ENCODE results near the gene PROK1. TPM values are rescaled to one million over a fixed set of nuclear protein-coding genes. Genes with fewer than 3 reads are reported as not detected.
A peak's percentile ranks its signal among the peaks of the same experiment; 100 is the strongest.

Gene PROK1
- total and polyA plus RNA-seq, 2 donors (not counting 1 experiment from before 2014, with no cell fraction given): not detected

DNA sequence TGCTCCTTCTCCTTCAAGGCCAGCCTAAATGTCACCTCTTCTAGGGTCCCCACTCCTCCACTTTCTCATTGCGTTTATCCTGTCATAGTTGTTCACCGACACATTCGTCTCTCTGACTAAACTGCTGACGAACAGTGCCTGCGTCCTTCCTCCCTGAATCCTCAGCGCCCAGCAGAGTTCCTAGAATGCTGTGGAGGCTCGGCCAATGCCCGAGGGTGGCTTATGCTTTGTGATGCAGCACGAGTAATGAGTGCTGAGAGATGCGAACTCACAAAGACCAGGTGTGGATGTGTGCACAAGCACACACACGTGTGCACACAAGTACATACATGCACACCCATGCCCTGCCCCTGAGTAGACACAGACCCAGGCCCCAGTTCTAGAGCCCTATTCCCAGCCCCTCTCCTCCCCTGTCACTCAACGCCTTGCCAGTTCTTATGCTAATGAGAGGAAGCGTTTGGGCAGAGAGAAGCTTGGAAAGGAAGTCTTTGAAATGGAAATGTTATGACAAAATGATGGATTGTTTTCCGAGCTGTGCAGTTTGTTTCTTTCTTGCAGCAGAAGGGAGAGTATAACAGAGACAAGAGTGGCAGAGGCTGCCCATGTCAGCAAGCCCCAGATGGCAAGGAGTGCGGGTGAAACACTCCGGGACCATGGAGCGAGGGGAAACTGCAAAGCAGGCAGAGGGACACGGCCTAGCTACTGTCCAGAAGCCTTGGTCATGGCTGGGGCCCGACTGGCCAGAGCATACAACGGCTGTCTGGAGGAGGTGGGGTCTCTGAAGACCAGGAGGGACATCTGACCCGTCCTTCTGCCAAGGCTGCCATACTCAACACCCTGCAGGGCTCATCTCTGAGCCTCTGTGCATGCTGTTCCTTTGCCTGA is 43.8 kb downstream of the PROK1 start:
- WGBS (ENCODE audit: insufficient coverage): 36% methylated on average over 14 of the region's 21 CpGs
- ChIA-PET CTCF (interaction anchor here (0.7 to 14.1 kb wide), 26 partner anchors 7 to 1603 kb away, joined by 3 to 531 read pairs (median 7); partner anchors contain the start of genes KCNA10 and KCNC4), POLR2A (interaction anchor here (0.5 kb wide), 1 partner anchor 35 kb away, joined by 12 read pairs; no protein-coding TSS in a partner anchor)
- no peak overlapping the region for H3K9ac ChIP-seq (ENCODE audit: low read length)
- Mint-ChIP-seq H3K4me1 (no peaks in the 10 kb centered on the region), H3K4me3 (no peak overlapping the region), H3K9me3 (ENCODE audit: insufficient read depth) (no peaks in the 10 kb centered on the region), H3K27ac (no peak overlapping the region), H3K27me3 (no peaks in the 10 kb centered on the region)
- H4K20me1 ChIP-seq (ENCODE audit: control insufficient read depth, insufficient read depth, low read length, poor library complexity, severe bottlenecking): no peaks in the 10 kb centered on the region
- no peaks in the 10 kb centered on the region for H3K4me1 ChIP-seq (ENCODE audit: control insufficient read depth in 2 of 2, insufficient read depth in 2 of 2, low read length in 2 of 2)
- DNase-seq: no peak
- no peak overlapping the region for H3K4me2 ChIP-seq (replicated peaks; ENCODE audit: low read depth, low read length, poor library complexity, severe bottlenecking)
- no peak for ATAC-seq (ENCODE audit: low read depth)
- TF ChIP-seq, protein P1, sequence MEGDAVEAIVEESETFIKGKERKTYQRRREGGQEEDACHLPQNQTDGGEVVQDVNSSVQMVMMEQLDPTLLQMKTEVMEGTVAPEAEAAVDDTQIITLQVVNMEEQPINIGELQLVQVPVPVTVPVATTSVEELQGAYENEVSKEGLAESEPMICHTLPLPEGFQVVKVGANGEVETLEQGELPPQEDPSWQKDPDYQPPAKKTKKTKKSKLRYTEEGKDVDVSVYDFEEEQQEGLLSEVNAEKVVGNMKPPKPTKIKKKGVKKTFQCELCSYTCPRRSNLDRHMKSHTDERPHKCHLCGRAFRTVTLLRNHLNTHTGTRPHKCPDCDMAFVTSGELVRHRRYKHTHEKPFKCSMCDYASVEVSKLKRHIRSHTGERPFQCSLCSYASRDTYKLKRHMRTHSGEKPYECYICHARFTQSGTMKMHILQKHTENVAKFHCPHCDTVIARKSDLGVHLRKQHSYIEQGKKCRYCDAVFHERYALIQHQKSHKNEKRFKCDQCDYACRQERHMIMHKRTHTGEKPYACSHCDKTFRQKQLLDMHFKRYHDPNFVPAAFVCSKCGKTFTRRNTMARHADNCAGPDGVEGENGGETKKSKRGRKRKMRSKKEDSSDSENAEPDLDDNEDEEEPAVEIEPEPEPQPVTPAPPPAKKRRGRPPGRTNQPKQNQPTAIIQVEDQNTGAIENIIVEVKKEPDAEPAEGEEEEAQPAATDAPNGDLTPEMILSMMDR (IDR thresholded peaks at IDR 0.05): no peak
- no peak overlapping the region for H3K4me3 ChIP-seq (ENCODE audit: control extremely low read depth in 1 of 5, extremely low read depth in 1 of 5, insufficient read depth in 1 of 5, low read depth in 2 of 5, low read length in 4 of 5)
- no peak overlapping the region for H3K27ac ChIP-seq (ENCODE audit: low read length in 2 of 2)
- no peaks in the 10 kb centered on the region for H3K79me2 ChIP-seq (ENCODE audit: control insufficient read depth, insufficient read depth, low read length)
- no peak overlapping the region for H2AFZ ChIP-seq (ENCODE audit: insufficient read depth, low read depth, low read length, poor library complexity, severe bottlenecking)
- H3K27me3 ChIP-seq (replicated peaks in 1 of 4; ENCODE audit: control extremely low read depth in 1 of 4, control insufficient read depth in 3 of 4, insufficient read depth in 4 of 4, low read length in 3 of 4): no peaks in the 10 kb centered on the region
- no peaks in the 10 kb centered on the region for H3K9me3 ChIP-seq (ENCODE audit: control extremely low read depth in 1 of 3, control insufficient read depth in 2 of 3, insufficient read depth in 1 of 3, low read length in 2 of 3)
- intact Hi-C loops (cut with micrococcal nuclease): no loop called here
- H3K36me3 ChIP-seq (replicated peaks in 1 of 2; ENCODE audit: control extremely low read depth in 1 of 2, control insufficient read depth in 1 of 2, extremely low read depth in 1 of 2, insufficient read depth in 2 of 2, low read length in 1 of 2): no peaks in the 10 kb centered on the region

DNA sequence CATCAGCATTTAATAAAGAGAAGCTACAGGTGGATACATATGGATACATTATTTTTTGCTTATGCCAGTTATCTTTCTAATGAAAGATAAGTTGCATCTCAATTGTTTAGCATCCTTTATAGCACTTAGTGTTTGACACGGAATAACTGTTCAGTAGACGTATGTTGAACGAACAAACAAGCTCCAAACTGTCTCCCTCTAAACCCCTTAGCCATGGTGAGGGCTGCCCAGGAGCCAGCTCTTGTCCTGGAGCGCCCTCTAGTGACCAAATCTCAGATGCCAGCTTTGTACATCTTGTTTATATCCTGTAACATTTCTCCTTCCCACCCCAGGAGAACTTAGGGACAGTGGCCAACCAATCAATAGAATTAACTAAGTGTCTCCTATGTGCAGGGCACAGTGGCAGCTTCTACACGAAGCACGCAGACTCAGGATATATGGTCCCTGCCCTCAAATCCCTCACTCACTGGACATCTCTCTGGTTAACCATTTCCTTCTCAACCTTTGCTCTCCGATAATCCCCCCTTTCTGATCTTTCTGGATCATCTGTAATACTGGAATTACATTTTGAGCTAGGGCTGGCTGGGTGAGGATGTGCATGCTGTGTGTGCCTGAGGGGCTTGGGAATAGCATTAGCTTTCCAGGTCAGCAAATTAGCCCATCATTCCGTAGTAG is 45.1 kb downstream of the PROK1 start:
- Histone ChIP-seq H3K9ac (ENCODE audit: low read length) (no peak overlapping the region), H4K20me1 (ENCODE audit: control insufficient read depth, insufficient read depth, low read length, poor library complexity, severe bottlenecking) (no peaks in the 10 kb centered on the region), H3K36me3 (replicated peaks in 1 of 2; ENCODE audit: control extremely low read depth in 1 of 2, control insufficient read depth in 1 of 2, extremely low read depth in 1 of 2, insufficient read depth in 2 of 2, low read length in 1 of 2) (no peaks in the 10 kb centered on the region), H3K4me1 (ENCODE audit: control insufficient read depth in 2 of 2, insufficient read depth in 2 of 2, low read length in 2 of 2) (no peaks in the 10 kb centered on the region), H3K4me3 (ENCODE audit: control extremely low read depth in 1 of 5, extremely low read depth in 1 of 5, insufficient read depth in 1 of 5, low read depth in 2 of 5, low read length in 4 of 5) (no peak overlapping the region), H3K4me2 (replicated peaks; ENCODE audit: low read depth, low read length, poor library complexity, severe bottlenecking) (no peak overlapping the region), H3K27ac (ENCODE audit: low read length in 2 of 2) (no peak overlapping the region), H2AFZ (ENCODE audit: insufficient read depth, low read depth, low read length, poor library complexity, severe bottlenecking) (no peak overlapping the region), H3K27me3 (replicated peaks in 1 of 4; ENCODE audit: control extremely low read depth in 1 of 4, control insufficient read depth in 3 of 4, insufficient read depth in 4 of 4, low read length in 3 of 4) (no peaks in the 10 kb centered on the region), H3K9me3 (ENCODE audit: control extremely low read depth in 1 of 3, control insufficient read depth in 2 of 3, insufficient read depth in 1 of 3, low read length in 2 of 3) (no peaks in the 10 kb centered on the region), H3K79me2 (ENCODE audit: control insufficient read depth, insufficient read depth, low read length) (no peaks in the 10 kb centered on the region)
- Mint-ChIP-seq H3K4me1 (no peaks in the 10 kb centered on the region), H3K4me3 (no peak overlapping the region), H3K27me3 (no peaks in the 10 kb centered on the region), H3K9me3 (ENCODE audit: insufficient read depth) (no peaks in the 10 kb centered on the region), H3K27ac (no peak overlapping the region)
- WGBS (ENCODE audit: insufficient coverage): 18% methylated on average over 6 of the region's 8 CpGs
- ChIA-PET POLR2A (no interaction called here), CTCF (interaction anchor here (0.6 to 14.1 kb wide), 73 partner anchors 8 to 804 kb away, joined by 3 to 531 read pairs (median 4); partner anchors contain the start of genes AHCYL1, KCNA10, KCNC4 and STRIP1)
- ATAC-seq (ENCODE audit: low read depth): peak; percentile 84
- TF ChIP-seq, protein P1 (IDR thresholded peaks at IDR 0.05): peak; percentile 98
- no peak for TF ChIP-seq EZH2 (IDR thresholded peaks at IDR 0.05; ENCODE audit: borderline replicate concordance, insufficient read depth, low read depth, low read length, poor library complexity, severe bottlenecking)
- intact Hi-C loops (cut with micrococcal nuclease): loop anchor here (1.0 kb wide), 5 partner anchors 84 to 467 kb away; no protein-coding TSS in a partner anchor
- peak; percentile 84 for DNase-seq

Measured in B cell (primary cell).